Activated CD8-positive, alpha-beta T cell treated with anti-CD3 and anti-CD28 coated beads, Interleukin-2, amount 10 ng/mL, durations not matched to agents 7 days and 5 days (primary cell): Measurements from ENCODE around the gene ABCG2. TPM values are rescaled to one million over a fixed set of nuclear protein-coding genes. Genes with fewer than 3 reads are reported as not detected.
A peak's percentile ranks its signal among the peaks of the same experiment; 100 is the strongest.

Experiments
- ATAC-seq: fragments of 150-1000 bp; cut with Tn5 transposase; one replicate; pipeline ENCODE4 v1.10.0; 2021; ENCODE audit warnings: moderate library complexity
- CTCF ChIA-PET: fragments of 350-600 bp; sonication (Branson Sonifier 250); formaldehyde crosslinking; loops from one replicate; lab custom pipeline; 2021; ENCODE audit warnings: antibody characterized with exemption; lab: Charles Lee
- POLR2A ChIA-PET: fragments of 350-600 bp; sonication (Branson Sonifier 250); formaldehyde crosslinking; loops from one replicate; lab custom pipeline; 2021; ENCODE audit warnings: antibody characterized with exemption; lab: Charles Lee
- DNase-seq: peaks from one replicate; pipeline ENCODE4 v3.0.0-alpha.2; 2020
- H3K27ac Mint-ChIP-seq: one replicate; pipeline ENCODE4 v1.8.0; 2021; ENCODE audit warnings: mild to moderate bottlenecking, mixed read lengths
- H3K27me3 Mint-ChIP-seq: one replicate; pipeline ENCODE4 v1.8.0; 2021; ENCODE audit warnings: low read depth, mixed read lengths
- H3K36me3 Mint-ChIP-seq: one replicate; pipeline ENCODE4 v1.8.0; 2021; ENCODE audit warnings: low read depth, mixed read lengths
- H3K4me1 Mint-ChIP-seq: one replicate; pipeline ENCODE4 v1.8.0; 2021; ENCODE audit warnings: low read depth, mixed read lengths
- H3K4me3 Mint-ChIP-seq: one replicate; pipeline ENCODE4 v1.8.0; 2021; ENCODE audit warnings: mild to moderate bottlenecking, mixed read lengths
- H3K9me3 Mint-ChIP-seq: one replicate; pipeline ENCODE4 v1.8.0; 2022; ENCODE audit warnings: mixed read lengths; ENCODE audit not compliant: insufficient read depth
- total RNA-seq, 2 experiments: library from RNA; stranded (reverse); gene quantifications; one replicate each; pipeline ENCODE4 v1.2.3, GENCODE V29; 2021

ABCG2 gene
- under 1 TPM; 0.57 to 0.61 TPM for total RNA-seq

- ChIA-PET CTCF (interaction anchor here (0.7 to 1.4 kb wide), 3 partner anchors 53 to 381 kb away, joined by 4 read pairs; no protein-coding TSS in a partner anchor), POLR2A (no interaction called here)
- Mint-ChIP-seq H3K4me1 (peaks cover 13% of the 10 kb centered on the region), H3K36me3 (no peaks in the 10 kb centered on the region), H3K27ac (no peak within 1 kb of the TSS), H3K4me3 (peak within 1 kb of the TSS; percentile 75), H3K27me3 (peaks cover 15% of the 10 kb centered on the region), H3K9me3 (no peaks in the 10 kb centered on the region)
- ATAC-seq (peak; percentile 88), DNase-seq (peak; percentile 52)
Observed at GRCh38 chr4:88158489-88159228, at the start of gene ABCG2. ABCG2 (minus strand) TSS chr4:88158639; CDS start chr4:88139995, 18,644 bp downstream.

DNA sequence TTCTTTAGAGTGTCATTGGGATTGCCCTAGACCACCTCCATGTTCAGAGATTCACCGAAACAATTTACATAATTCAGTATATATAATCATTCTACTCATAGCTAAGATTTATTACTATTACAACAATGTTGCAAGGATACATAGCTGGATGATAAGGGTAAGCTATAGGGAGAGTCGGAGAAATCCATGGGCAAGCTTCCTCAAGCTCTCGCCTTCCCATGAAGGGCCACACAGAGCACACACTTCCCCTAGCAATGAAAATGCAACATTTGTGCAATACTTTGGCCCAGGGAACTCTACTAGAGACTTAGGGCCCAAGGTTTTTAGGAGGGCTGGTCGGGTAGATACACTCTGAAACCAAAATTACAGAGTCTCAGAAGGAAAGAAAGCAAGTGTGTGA, 49.7 kb upstream of the ABCG2 start:
- Mint-ChIP-seq H3K4me1 (peaks cover 3% of the 10 kb centered on the region), H3K9me3 (no peaks in the 10 kb centered on the region), H3K36me3 (no peaks in the 10 kb centered on the region), H3K27ac (no peak overlapping the region), H3K4me3 (no peak overlapping the region), H3K27me3 (peaks cover 5% of the 10 kb centered on the region)
- ATAC-seq: no peak
- POLR2A ChIA-PET: no interaction called here
- CTCF ChIA-PET: interaction anchor here (1.8 to 8.6 kb wide), 3 partner anchors 176 to 306 kb away, joined by 6 to 92 read pairs (median 31); no protein-coding TSS in a partner anchor
- no peak for DNase-seq

DNA sequence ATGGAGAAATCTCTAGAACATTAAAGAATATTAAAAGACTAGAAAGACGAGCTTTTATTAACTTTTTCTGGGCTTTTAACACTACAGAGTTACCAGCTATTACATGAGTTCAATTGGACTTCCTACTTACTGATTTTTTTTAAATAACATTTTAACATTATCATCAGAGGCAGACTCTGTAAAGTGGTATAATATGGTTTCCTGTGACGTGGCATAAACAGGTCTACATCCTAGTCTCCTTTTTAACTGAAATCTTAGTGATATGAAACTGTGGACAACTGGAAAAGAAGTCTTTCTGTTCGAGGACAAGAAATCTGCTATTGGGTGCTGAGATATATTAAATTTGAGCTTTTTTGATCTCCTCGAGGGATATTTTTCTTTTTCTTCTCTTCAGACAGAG, 48.7 kb upstream of the ABCG2 start:
- Mint-ChIP-seq H3K27me3 (peaks cover 2% of the 10 kb centered on the region), H3K27ac (no peak overlapping the region), H3K4me1 (peaks cover 3% of the 10 kb centered on the region), H3K4me3 (no peak overlapping the region), H3K9me3 (no peaks in the 10 kb centered on the region), H3K36me3 (no peaks in the 10 kb centered on the region)
- CTCF ChIA-PET: interaction anchor here (1.0 to 8.6 kb wide), 6 partner anchors 9 to 358 kb away, joined by 3 to 92 read pairs (median 6); no protein-coding TSS in a partner anchor
- DNase-seq: no peak
- POLR2A ChIA-PET: no interaction called here
- no peak for ATAC-seq

GRCh38 chr4:88204882-88205281, 46.4 kb upstream of the ABCG2 start:
- H3K27me3 Mint-ChIP-seq: peaks cover 2% of the 10 kb centered on the region
- H3K27ac Mint-ChIP-seq: no peak overlapping the region
- no peaks in the 10 kb centered on the region for H3K36me3 Mint-ChIP-seq
- peaks cover 3% of the 10 kb centered on the region for H3K4me1 Mint-ChIP-seq
- no peaks in the 10 kb centered on the region for H3K9me3 Mint-ChIP-seq
- no peak overlapping the region for H3K4me3 Mint-ChIP-seq
- CTCF ChIA-PET: interaction anchor here (1.0 kb wide), 1 partner anchor 310 kb away, joined by 3 read pairs; no protein-coding TSS in a partner anchor
- DNase-seq: no peak
- no peak for ATAC-seq
- POLR2A ChIA-PET: no interaction called here

- ChIA-PET CTCF (interaction anchor here (2.9 kb wide), 1 partner anchor 9 kb away, joined by 14 read pairs; no protein-coding TSS in a partner anchor), POLR2A (no interaction called here)
- no peak overlapping the region for H3K4me3 Mint-ChIP-seq
- peaks cover 3% of the 10 kb centered on the region for H3K4me1 Mint-ChIP-seq
- ATAC-seq: no peak
- H3K36me3 Mint-ChIP-seq: no peaks in the 10 kb centered on the region
- no peaks in the 10 kb centered on the region for H3K9me3 Mint-ChIP-seq
- no peak overlapping the region for H3K27ac Mint-ChIP-seq
- no peaks in the 10 kb centered on the region for H3K27me3 Mint-ChIP-seq
- DNase-seq: no peak
Observed at GRCh38 chr4:88202443-88202842, 44.0 kb upstream of the ABCG2 start.

GRCh38 chr4:88200186-88200585, 41.7 kb upstream of the ABCG2 start:
- Mint-ChIP-seq H3K4me1 (no peaks in the 10 kb centered on the region), H3K27me3 (no peaks in the 10 kb centered on the region), H3K9me3 (no peaks in the 10 kb centered on the region), H3K36me3 (no peaks in the 10 kb centered on the region), H3K4me3 (no peak overlapping the region), H3K27ac (no peak overlapping the region)
- ChIA-PET CTCF (no interaction called here), POLR2A (no interaction called here)
- ATAC-seq (no peak), DNase-seq (no peak)

DNA sequence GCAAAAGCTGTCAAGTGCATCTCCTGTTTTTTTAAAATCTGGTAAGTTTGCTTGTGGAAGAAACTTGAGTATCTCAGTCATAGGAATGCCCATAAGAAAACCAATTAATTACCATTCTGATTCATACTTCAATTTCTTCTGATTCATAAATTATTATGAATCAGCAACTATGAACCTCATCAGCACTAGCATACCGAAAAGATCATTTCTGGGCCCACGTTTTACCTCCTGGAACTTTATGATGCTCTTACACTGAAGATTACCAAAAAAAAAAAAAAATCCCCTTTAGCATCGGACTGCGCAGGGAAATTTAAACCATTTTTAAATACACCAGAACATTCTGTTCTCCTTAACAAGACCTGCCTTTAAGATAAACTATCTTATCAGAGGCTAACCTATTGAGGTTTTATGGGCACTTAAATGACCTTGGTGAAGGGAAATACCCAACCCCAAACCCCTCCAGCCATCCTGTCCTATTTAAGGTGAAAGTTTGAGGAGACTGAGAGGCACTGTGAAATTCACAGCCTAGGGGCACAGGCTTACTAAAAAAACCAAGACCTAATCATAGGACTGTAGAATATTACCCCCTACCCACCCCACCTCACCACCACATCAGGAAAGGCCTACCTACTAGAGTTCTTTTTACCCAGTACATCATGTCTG, 38.2 kb upstream of the ABCG2 start:
- Mint-ChIP-seq H3K27ac (no peak overlapping the region), H3K9me3 (no peaks in the 10 kb centered on the region), H3K4me3 (no peak overlapping the region), H3K4me1 (no peaks in the 10 kb centered on the region), H3K27me3 (no peaks in the 10 kb centered on the region), H3K36me3 (no peaks in the 10 kb centered on the region)
- CTCF ChIA-PET: interaction anchor here (2.1 kb wide), 1 partner anchor 15 kb away, joined by 12 read pairs; no protein-coding TSS in a partner anchor
- ATAC-seq: no peak
- POLR2A ChIA-PET: no interaction called here
- no peak for DNase-seq

- Mint-ChIP-seq H3K9me3 (no peaks in the 10 kb centered on the region), H3K27ac (no peak overlapping the region), H3K27me3 (no peaks in the 10 kb centered on the region), H3K4me1 (no peaks in the 10 kb centered on the region), H3K36me3 (no peaks in the 10 kb centered on the region), H3K4me3 (no peak overlapping the region)
- ATAC-seq (no peak), DNase-seq (no peak)
- CTCF ChIA-PET: no interaction called here
- POLR2A ChIA-PET: no interaction called here
Observed at GRCh38 chr4:88196013-88196365, 37.5 kb upstream of the ABCG2 start.

GRCh38 chr4:88195328-88196012, 37.0 kb upstream of the ABCG2 start:
- DNase-seq (no peak), ATAC-seq (no peak)
- Mint-ChIP-seq H3K4me1 (no peaks in the 10 kb centered on the region), H3K4me3 (no peak overlapping the region), H3K27me3 (no peaks in the 10 kb centered on the region), H3K9me3 (no peaks in the 10 kb centered on the region), H3K36me3 (no peaks in the 10 kb centered on the region), H3K27ac (no peak overlapping the region)
- CTCF ChIA-PET: interaction anchor here (0.9 kb wide), 1 partner anchor 320 kb away, joined by 3 read pairs; no protein-coding TSS in a partner anchor
- POLR2A ChIA-PET: no interaction called here

DNA sequence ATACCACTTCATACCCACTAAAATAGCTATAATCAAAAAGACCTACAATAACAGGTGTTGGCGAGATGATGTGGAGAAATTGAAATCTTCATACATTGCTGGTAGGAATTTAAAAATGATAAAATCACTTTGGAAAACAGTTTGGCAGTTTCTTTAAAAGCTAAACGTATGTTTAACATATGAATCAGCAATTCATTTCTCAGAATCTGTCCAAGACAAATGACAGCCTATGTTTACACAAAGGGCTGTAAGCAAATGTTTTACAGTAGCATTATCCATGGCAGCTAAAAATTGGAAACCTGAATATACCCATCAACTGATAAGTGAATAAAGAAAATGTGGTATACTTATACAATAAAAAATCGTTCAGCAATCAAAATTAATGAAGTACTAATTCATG, 33.0 kb upstream of the ABCG2 start:
- DNase-seq (no peak), ATAC-seq (no peak)
- Mint-ChIP-seq H3K27ac (no peak overlapping the region), H3K36me3 (no peaks in the 10 kb centered on the region), H3K4me1 (no peaks in the 10 kb centered on the region), H3K27me3 (no peaks in the 10 kb centered on the region), H3K4me3 (no peak overlapping the region), H3K9me3 (no peaks in the 10 kb centered on the region)
- CTCF ChIA-PET: interaction anchor here (0.7 to 1.1 kb wide), 2 partner anchors 20 to 21 kb away, joined by 3 read pairs; no protein-coding TSS in a partner anchor
- POLR2A ChIA-PET: no interaction called here

DNA sequence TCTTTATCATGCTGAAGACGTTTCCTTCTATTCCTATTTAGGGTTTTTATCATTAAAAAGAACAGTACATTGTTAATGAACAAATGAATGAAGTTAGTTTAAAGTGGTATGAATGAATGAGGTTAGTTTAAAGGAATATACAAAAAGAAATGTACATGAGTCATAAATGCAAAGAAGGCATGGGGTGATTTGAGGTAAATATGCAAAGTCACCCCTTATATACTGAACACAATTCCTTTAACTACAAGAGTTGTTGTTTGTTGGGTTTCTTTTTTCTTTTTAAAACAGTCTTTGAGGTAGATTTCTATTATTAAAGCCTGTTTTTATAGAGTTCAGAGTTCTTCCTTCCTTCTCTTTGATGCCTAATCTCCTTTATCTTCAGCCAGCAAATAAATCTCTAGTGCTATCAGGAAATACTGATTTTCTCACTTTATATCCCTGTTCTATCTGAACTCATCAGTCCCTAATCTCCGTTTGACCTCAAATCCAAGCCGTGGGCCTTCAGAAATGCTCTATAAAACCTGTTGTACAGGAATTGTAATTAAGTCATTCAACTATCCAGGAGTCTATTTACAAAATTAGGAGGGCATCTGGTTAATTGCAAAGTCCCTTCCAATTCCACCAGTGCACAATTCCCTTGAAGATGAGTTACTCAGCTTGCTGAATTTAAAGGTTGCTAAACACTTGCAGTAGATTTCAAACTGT, 31.6 kb upstream of the ABCG2 start:
- no peak overlapping the region for H3K27ac Mint-ChIP-seq
- H3K4me3 Mint-ChIP-seq: no peak overlapping the region
- H3K36me3 Mint-ChIP-seq: no peaks in the 10 kb centered on the region
- no peaks in the 10 kb centered on the region for H3K9me3 Mint-ChIP-seq
- H3K4me1 Mint-ChIP-seq: no peaks in the 10 kb centered on the region
- ChIA-PET POLR2A (no interaction called here), CTCF (no interaction called here)
- DNase-seq (no peak), ATAC-seq (no peak)
- H3K27me3 Mint-ChIP-seq: peaks cover 4% of the 10 kb centered on the region
